ENCODE results near the gene VGLL2. TPM values are rescaled to one million over a fixed set of nuclear protein-coding genes. Genes with fewer than 3 reads are reported as not detected.

The VGLL2 gene
- total RNA-seq, 4 donors from 2014 or later = not detected

GRCh38 chr6:117228202-117228601 is 37.2 kb upstream of the VGLL2 start:
- Histone ChIP-seq H3K36me3 (no peaks in the 10 kb centered on the region), H3K4me3 (no peak overlapping the region), H3K27ac (no peak overlapping the region), H3K27me3 (no peaks in the 10 kb centered on the region), H3K9me3 (no peaks in the 10 kb centered on the region), H3K4me1 (no peaks in the 10 kb centered on the region)
- no peak for DNase-seq
- no peak for TF ChIP-seq POLR2A (IDR thresholded peaks at IDR 0.05)
- TF ChIP-seq CTCF (IDR thresholded peaks at IDR 0.05) = no peak
- WGBS, 2 donors = 57 to 80% methylated on average over 1 of the region's 1 CpG
- intact Hi-C loops (cut with DNase I) = no loop called here

GRCh38 chr6:117229870-117230269 is 35.5 kb upstream of the VGLL2 start:
- no peak for TF ChIP-seq CTCF (IDR thresholded peaks at IDR 0.05)
- no peak for TF ChIP-seq POLR2A (IDR thresholded peaks at IDR 0.05)
- Histone ChIP-seq H3K36me3 (no peaks in the 10 kb centered on the region), H3K4me3 (no peak overlapping the region), H3K9me3 (no peaks in the 10 kb centered on the region), H3K27me3 (no peaks in the 10 kb centered on the region), H3K4me1 (no peaks in the 10 kb centered on the region), H3K27ac (no peak overlapping the region)
- intact Hi-C loops (cut with DNase I) = no loop called here
- 50 to 73% methylated on average over 1 of the region's 1 CpG for WGBS, 2 donors
- no peak for DNase-seq

GRCh38 chr6:117231466-117231865 is 33.9 kb upstream of the VGLL2 start:
- 73 to 85% methylated on average over 2 of the region's 2 CpGs for WGBS, 2 donors
- no peaks in the 10 kb centered on the region for H3K36me3 ChIP-seq
- TF ChIP-seq CTCF (IDR thresholded peaks at IDR 0.05) = no peak
- TF ChIP-seq POLR2A (IDR thresholded peaks at IDR 0.05) = no peak
- intact Hi-C loops (cut with DNase I) = no loop called here
- H3K27me3 ChIP-seq = no peaks in the 10 kb centered on the region
- no peak overlapping the region for H3K27ac ChIP-seq
- no peak for DNase-seq
- H3K4me1 ChIP-seq = no peaks in the 10 kb centered on the region
- no peak overlapping the region for H3K4me3 ChIP-seq
- no peaks in the 10 kb centered on the region for H3K9me3 ChIP-seq

- Histone ChIP-seq H3K36me3 (no peaks in the 10 kb centered on the region), H3K27ac (no peak overlapping the region), H3K4me3 (no peak overlapping the region), H3K9me3 (no peaks in the 10 kb centered on the region), H3K4me1 (no peaks in the 10 kb centered on the region), H3K27me3 (no peaks in the 10 kb centered on the region)
- intact Hi-C loops (cut with DNase I) = no loop called here
- 59 to 66% methylated on average over 4 of the region's 4 CpGs for WGBS, 2 donors
- no peak for TF ChIP-seq POLR2A (IDR thresholded peaks at IDR 0.05)
- TF ChIP-seq CTCF (IDR thresholded peaks at IDR 0.05) = no peak
- no peak for DNase-seq
Measured at GRCh38 chr6:117232196-117232595, 33.2 kb upstream of the VGLL2 start.

GRCh38 chr6:117233145-117233544 is 32.2 kb upstream of the VGLL2 start:
- no peak for TF ChIP-seq POLR2A (IDR thresholded peaks at IDR 0.05)
- no peak for TF ChIP-seq CTCF (IDR thresholded peaks at IDR 0.05)
- Histone ChIP-seq H3K9me3 (no peaks in the 10 kb centered on the region), H3K4me3 (no peak overlapping the region), H3K27me3 (no peaks in the 10 kb centered on the region), H3K4me1 (no peaks in the 10 kb centered on the region), H3K27ac (no peak overlapping the region), H3K36me3 (no peaks in the 10 kb centered on the region)
- DNase-seq = no peak
- WGBS, 2 donors = 57 to 86% methylated on average over 3 of the region's 3 CpGs
- intact Hi-C loops (cut with DNase I) = no loop called here

Measured in esophagus squamous epithelium (tissue), 5 donors.